Measurements from ENCODE around the gene TIMM13. TPM values are rescaled to one million over a fixed set of nuclear protein-coding genes. Genes with fewer than 3 reads are reported as not detected.
"Not testable (repeated sequence)": the region's sequence is repeated elsewhere in the genome, so short reads cannot be mapped to it uniquely, and the experiment has no call there.

The TIMM13 gene
- total and polyA plus RNA-seq, 9 of the 15 experiments (the other 6 are each of a cell fraction or from before 2014, with no cell fraction given): 17.6 to 215 (median 71.8) TPM

GRCh38 chr19:2474232-2475017 is 47.0 kb upstream of the TIMM13 start (continued):
- TF ChIP-seq STAT6 (CRISPR knock-in tag; IDR thresholded peaks at IDR 0.05) (no peak), NRF1 (conservative IDR thresholded peaks at IDR 0.05 in 1 of 2, IDR thresholded peaks at IDR 0.05 in 1 of 2) (peak; percentile 47 to 54), TSHZ1 (CRISPR knock-in tag; IDR thresholded peaks at IDR 0.05) (no peak), ZNF384 (IDR thresholded peaks at IDR 0.05; ENCODE audit: low read depth, low read length) (peak; percentile 41; the same call in 1 of the 2 replicates), E2F6 (IDR thresholded peaks at IDR 0.05; ENCODE audit: borderline replicate concordance in 1 of 2, extremely low read depth in 1 of 2, insufficient read depth in 1 of 2, insufficient read length in 1 of 2, low read depth in 1 of 2, low read length in 1 of 2, poor library complexity in 1 of 2, severe bottlenecking in 1 of 2) (peak; percentile 17 to 44)

- ATAC-seq; H3K9ac ChIP-seq (ENCODE audit: insufficient read depth in 1 of 2, low read depth in 2 of 2, low read length in 2 of 2); H3K36me3 ChIP-seq (ENCODE audit: control insufficient read depth, insufficient read depth, low read length); H3K4me2 ChIP-seq (ENCODE audit: insufficient read depth, low read length); H4K20me1 ChIP-seq (replicated peaks; ENCODE audit: control insufficient read depth, insufficient read depth, low read length); DNase-seq (ENCODE audit: extremely low read depth in 1 of 4, low spot score in 3 of 4); intact Hi-C loops (cut with micrococcal nuclease); H3K9me3 ChIP-seq (replicated peaks; ENCODE audit: control insufficient read depth, insufficient read depth, low read depth, low read length); H3K27ac ChIP-seq (ENCODE audit: extremely low read depth, low read depth, low read length); H3K9me1 ChIP-seq (ENCODE audit: control insufficient read depth, insufficient read depth, low read length); CTCF ChIA-PET (ENCODE audit: low intra/inter-chr PET ratio); H3K27me3 ChIP-seq (ENCODE audit: control insufficient read depth in 2 of 2, insufficient read depth in 2 of 2, low read length in 2 of 2); FAIRE-seq; BruUV-seq (replicated peaks); H3K79me2 ChIP-seq (ENCODE audit: control insufficient read depth, insufficient read depth, low read length); H2AFZ ChIP-seq (ENCODE audit: low read depth, low read length); H3K4me3 ChIP-seq: not testable (repeated sequence)
- POLR2A ChIA-PET: interaction anchor here (1.1 kb wide), 1 partner anchor 13 kb away, joined by 5 read pairs; the partner anchor contains the start of gene LMNB2
- H3K4me1 ChIP-seq (replicated peaks in 1 of 2; ENCODE audit: control insufficient read depth in 2 of 2, insufficient read depth in 2 of 2, low read length in 2 of 2): peaks cover 6 to 13% of the 10 kb centered on the region in 2 experiments; a peak in 4 of 5 replicates
- WGBS (ENCODE audit: insufficient coverage, low coverage, missing lambda C conversion rate): 56% methylated on average over 7 of the region's 8 CpGs
- in situ Hi-C loops (cut with MboI): loop anchor here (5.0 kb wide), 2 partner anchors 107 to 142 kb away; no protein-coding TSS in a partner anchor
Observed at GRCh38 chr19:2469915-2470200, 42.5 kb upstream of the TIMM13 start.

Data from K562 (cell line).